ENCODE data around the gene TAOK2.
A peak's percentile ranks its signal among the peaks of the same experiment; 100 is the strongest.
"Not testable (repeated sequence)": the region's sequence is repeated elsewhere in the genome, so short reads cannot be mapped to it uniquely, and the experiment has no call there.

The TAOK2 gene

GRCh38 chr16:29973384-29974246 lies at the start of gene TAOK2:
Gene TAOK2 (plus strand): TSS chr16:29973868. CDS start chr16:29977773, 3,905 bp downstream.
- DNase-seq (ENCODE audit: low read depth in 1 of 2, low spot score in 1 of 2): peak; percentile 99
- in situ Hi-C loops (cut with HindIII; ENCODE audit: low pct_unique_long_range_greater_than_20kb, low sequenced_read_pairs): no loop called here
- TF ChIP-seq JUND (IDR thresholded peaks at IDR 0.05; ENCODE audit: low read depth): no peak

GRCh38 chr16:29925105-29925756 lies 48.4 kb upstream of the TAOK2 start:
- in situ Hi-C loops (cut with HindIII; ENCODE audit: low pct_unique_long_range_greater_than_20kb, low sequenced_read_pairs): no loop called here
- DNase-seq (ENCODE audit: low read depth in 1 of 2, low spot score in 1 of 2): peak in 1 of 2 experiments; percentile 18
- no peak for TF ChIP-seq JUND (IDR thresholded peaks at IDR 0.05; ENCODE audit: low read depth)

- DNase-seq (ENCODE audit: low read depth in 1 of 2, low spot score in 1 of 2): peak; percentile 87 to 97
- in situ Hi-C loops (cut with HindIII; ENCODE audit: low pct_unique_long_range_greater_than_20kb, low sequenced_read_pairs): no loop called here
- TF ChIP-seq JUND (IDR thresholded peaks at IDR 0.05; ENCODE audit: low read depth): no peak
These were observed 47.6 kb upstream of the TAOK2 start, which contains the start of gene KCTD13 for GRCh38 chr16:29925781-29926710. Gene KCTD13 (minus strand): TSS chr16:29926226. CDS start chr16:29926033, 193 bp downstream.

GRCh38 chr16:29926711-29927052 lies 47.0 kb upstream of the TAOK2 start:
- no peak for TF ChIP-seq JUND (IDR thresholded peaks at IDR 0.05; ENCODE audit: low read depth)
- peak; percentile 33 to 37 for DNase-seq (ENCODE audit: low read depth in 1 of 2, low spot score in 1 of 2)
- in situ Hi-C loops (cut with HindIII; ENCODE audit: low pct_unique_long_range_greater_than_20kb, low sequenced_read_pairs): no loop called here

- in situ Hi-C loops (cut with HindIII; ENCODE audit: low pct_unique_long_range_greater_than_20kb, low sequenced_read_pairs): no loop called here
- DNase-seq (ENCODE audit: low read depth in 1 of 2, low spot score in 1 of 2): no peak
- TF ChIP-seq JUND (IDR thresholded peaks at IDR 0.05; ENCODE audit: low read depth): no peak
These were observed 46.4 kb upstream of the TAOK2 start for GRCh38 chr16:29927070-29927905.

- in situ Hi-C loops (cut with HindIII; ENCODE audit: low pct_unique_long_range_greater_than_20kb, low sequenced_read_pairs); DNase-seq (ENCODE audit: low read depth in 1 of 2, low spot score in 1 of 2): not testable (repeated sequence)
These were observed 41.9 kb upstream of the TAOK2 start for GRCh38 chr16:29931750-29932149.

- DNase-seq (ENCODE audit: low read depth in 1 of 2, low spot score in 1 of 2): no peak
- TF ChIP-seq JUND (IDR thresholded peaks at IDR 0.05; ENCODE audit: low read depth): no peak
- in situ Hi-C loops (cut with HindIII; ENCODE audit: low pct_unique_long_range_greater_than_20kb, low sequenced_read_pairs): no loop called here
These were observed 33.0 kb upstream of the TAOK2 start for GRCh38 chr16:29940656-29941055.

GRCh38 chr16:29943846-29944799 lies 29.5 kb upstream of the TAOK2 start:
- TF ChIP-seq JUND (IDR thresholded peaks at IDR 0.05; ENCODE audit: low read depth): no peak
- peak in 1 of 2 experiments; percentile 89 for DNase-seq (ENCODE audit: low read depth in 1 of 2, low spot score in 1 of 2)
- in situ Hi-C loops (cut with HindIII; ENCODE audit: low pct_unique_long_range_greater_than_20kb, low sequenced_read_pairs): no loop called here

GRCh38 chr16:29947897-29948296 lies 25.8 kb upstream of the TAOK2 start:
- no peak for DNase-seq (ENCODE audit: low read depth in 1 of 2, low spot score in 1 of 2)
- no peak for TF ChIP-seq JUND (IDR thresholded peaks at IDR 0.05; ENCODE audit: low read depth)
- in situ Hi-C loops (cut with HindIII; ENCODE audit: low pct_unique_long_range_greater_than_20kb, low sequenced_read_pairs): no loop called here

GRCh38 chr16:29950806-29951461 lies 22.7 kb upstream of the TAOK2 start:
- DNase-seq (ENCODE audit: low read depth in 1 of 2, low spot score in 1 of 2): no peak
- no peak for TF ChIP-seq JUND (IDR thresholded peaks at IDR 0.05; ENCODE audit: low read depth)
- in situ Hi-C loops (cut with HindIII; ENCODE audit: low pct_unique_long_range_greater_than_20kb, low sequenced_read_pairs): no loop called here

Measured in T47D (cell line).